ENCODE results near the gene SRP19.

The SRP19 gene

GRCh38 chr5:112860929-112861637 is at the start of gene SRP19:
Gene SRP19, plus strand, starts transcription at chr5:112861287. Its CDS starts 90 bp downstream, at chr5:112861377.
- peak; percentile 96 for DNase-seq (ENCODE audit: low spot score)
- peak within 1 kb of the TSS; percentile 82 for H3K4me3 ChIP-seq
- TF ChIP-seq CTCF (IDR thresholded peaks at IDR 0.05) = no peak
- peak within 1 kb of the TSS; percentile 74 to 78 for H3K27ac ChIP-seq

- TF ChIP-seq CTCF (IDR thresholded peaks at IDR 0.05) = no peak
- no peak for DNase-seq (ENCODE audit: low spot score)
- Histone ChIP-seq H3K4me3 (no peak overlapping the region), H3K27ac (no peak overlapping the region)
These were observed 48.5 kb upstream of the SRP19 start for GRCh38 chr5:112812549-112812948.

GRCh38 chr5:112820246-112820645 is 40.8 kb upstream of the SRP19 start:
- DNase-seq (ENCODE audit: low spot score) = no peak
- no peak for TF ChIP-seq CTCF (IDR thresholded peaks at IDR 0.05)
- Histone ChIP-seq H3K4me3 (no peak overlapping the region), H3K27ac (no peak overlapping the region)

DNA sequence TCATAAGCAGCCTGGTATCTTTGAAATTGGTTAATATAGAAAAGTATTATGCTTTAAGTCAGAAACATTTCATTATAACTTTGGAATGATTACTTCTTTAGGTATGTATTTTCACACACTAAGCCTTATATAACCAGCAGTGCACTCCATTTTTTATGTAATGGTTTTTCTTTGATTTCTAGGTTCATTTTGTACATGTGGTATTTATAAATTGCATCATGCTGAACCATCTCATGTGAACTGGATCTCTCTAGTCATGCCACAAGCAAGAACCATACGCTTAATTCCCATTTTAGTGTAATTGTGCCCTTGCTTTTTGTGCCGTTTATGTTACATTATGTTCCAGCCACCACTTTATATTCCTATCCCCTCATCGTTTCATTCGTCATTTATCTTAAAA is 38.6 kb upstream of the SRP19 start:
- no peak for DNase-seq (ENCODE audit: low spot score)
- H3K4me3 ChIP-seq = no peak overlapping the region
- no peak overlapping the region for H3K27ac ChIP-seq
- TF ChIP-seq CTCF (IDR thresholded peaks at IDR 0.05) = no peak

DNA sequence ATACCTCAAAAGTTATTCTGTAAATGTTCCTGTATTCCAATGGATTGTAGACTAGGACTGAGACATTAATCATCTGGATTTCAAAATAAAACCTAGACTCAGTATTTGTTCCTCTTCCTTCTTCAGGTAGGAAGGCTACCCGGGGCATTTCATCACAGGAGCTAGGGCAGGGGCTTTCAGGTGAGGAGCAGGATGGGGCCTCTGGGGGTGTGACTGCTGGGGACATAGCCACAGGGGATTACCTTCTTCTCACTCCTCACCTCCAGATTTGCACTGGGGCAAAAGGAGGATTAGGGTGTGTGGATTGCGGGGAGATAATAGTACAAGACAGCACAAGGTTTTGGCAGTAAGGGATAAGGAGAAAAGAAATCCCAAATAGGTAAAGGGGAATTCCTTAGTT is 37.9 kb upstream of the SRP19 start:
- H3K27ac ChIP-seq = no peak overlapping the region
- H3K4me3 ChIP-seq = no peak overlapping the region
- DNase-seq (ENCODE audit: low spot score) = no peak
- no peak for TF ChIP-seq CTCF (IDR thresholded peaks at IDR 0.05)

- Histone ChIP-seq H3K4me3 (no peak overlapping the region), H3K27ac (no peak overlapping the region)
- TF ChIP-seq CTCF (IDR thresholded peaks at IDR 0.05) = no peak
- DNase-seq (ENCODE audit: low spot score) = no peak
These were observed 37.4 kb upstream of the SRP19 start for GRCh38 chr5:112823656-112824055.

DNA sequence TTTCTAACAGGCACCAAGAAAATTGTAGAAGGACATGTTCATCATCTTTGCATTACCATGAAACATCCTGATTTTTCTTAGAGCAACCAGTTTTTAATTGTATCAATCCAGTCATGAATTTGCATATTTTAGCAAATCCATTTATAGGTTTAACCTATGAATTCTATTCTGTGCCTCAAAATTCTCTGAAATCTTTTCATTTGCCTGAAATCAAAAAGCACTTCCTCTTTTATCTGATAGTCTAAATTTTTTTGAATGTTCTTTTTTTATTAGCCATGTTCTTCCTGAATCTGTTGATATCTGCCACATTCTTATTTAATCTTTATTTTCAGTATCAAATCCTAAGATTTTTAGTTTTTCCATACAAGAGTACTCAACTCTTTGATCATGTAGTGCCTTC is 36.9 kb upstream of the SRP19 start:
- no peak overlapping the region for H3K4me3 ChIP-seq
- no peak for TF ChIP-seq CTCF (IDR thresholded peaks at IDR 0.05)
- no peak overlapping the region for H3K27ac ChIP-seq
- no peak for DNase-seq (ENCODE audit: low spot score)
